HG02642 (cell line): ENCODE measurements around the gene ALKBH5.
A peak's percentile ranks its signal among the peaks of the same experiment; 100 is the strongest.

Experiments used
- ATAC-seq: cut with Tn5 transposase; IDR thresholded peaks from one replicate; pipeline ENCODE4 v1.9.1; 2021; ENCODE audit warnings: mild to moderate bottlenecking; ENCODE audit not compliant: unreplicated experiment, poor library complexity

ALKBH5 gene

GRCh38 chr17:18256776-18257175 lies 73.1 kb downstream of the ALKBH5 start:
- no peak for ATAC-seq

DNA sequence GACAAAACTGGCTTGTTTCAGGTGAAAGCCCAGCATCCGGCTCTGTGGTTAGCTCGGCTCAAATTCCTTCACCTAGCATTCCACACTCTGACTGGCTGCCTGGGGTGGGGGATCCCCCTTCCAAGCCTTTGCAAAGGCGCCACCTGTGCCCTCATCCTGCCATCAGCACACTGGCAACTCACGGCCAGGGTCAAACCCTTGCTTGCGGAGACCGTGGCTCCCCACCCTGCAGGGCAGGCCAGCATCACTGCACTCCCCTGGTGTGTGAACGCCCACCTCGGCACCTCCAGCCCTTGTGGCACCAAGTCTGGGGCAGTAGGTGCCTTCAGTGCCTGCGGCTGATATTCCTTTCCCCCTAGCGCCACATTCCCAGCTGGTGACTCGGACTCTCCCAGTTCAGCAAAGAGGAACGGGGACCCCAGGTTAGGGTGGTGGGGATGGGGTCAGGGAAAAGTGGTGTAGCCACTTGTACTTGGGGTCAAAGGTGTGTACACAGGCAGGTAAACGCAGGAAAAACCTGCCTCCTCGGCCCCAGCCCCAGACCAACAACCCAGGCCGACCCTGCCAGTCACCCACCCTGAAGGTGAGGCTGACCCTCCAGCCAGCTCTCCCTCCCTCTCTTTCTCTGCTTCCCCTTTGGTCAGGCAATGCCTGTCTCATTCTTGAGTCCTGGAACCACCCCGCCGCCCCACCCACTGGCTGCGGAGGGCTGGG lies 73.8 kb downstream of the ALKBH5 start:
- ATAC-seq, result peak; percentile 4

DNA sequence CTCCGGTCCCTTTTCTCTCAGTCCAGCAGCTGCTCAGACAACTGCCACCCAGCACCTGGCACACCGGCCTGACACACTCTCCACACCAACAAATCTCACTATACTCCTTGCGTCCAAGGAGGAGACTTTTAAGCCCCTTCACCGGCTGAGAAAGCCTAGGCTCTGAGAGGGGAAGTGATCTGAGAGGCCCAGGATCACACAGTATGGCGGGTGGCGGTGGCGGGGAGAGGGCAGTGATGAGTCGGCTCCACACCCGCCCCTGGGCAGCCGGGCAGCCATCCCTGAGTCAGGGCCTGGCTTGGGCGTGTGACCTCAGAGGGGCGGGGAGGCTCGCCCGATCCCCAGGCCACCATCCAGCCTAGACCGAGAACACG lies 74.3 kb downstream of the ALKBH5 start:
- peak; percentile 22 for ATAC-seq

- peak; percentile 31 for ATAC-seq
These were observed 74.9 kb downstream of the ALKBH5 start, which contains the start of gene FLII for GRCh38 chr17:18258356-18259038. Gene FLII, minus strand, starts transcription at chr17:18258738. Its CDS starts 48 bp downstream, at chr17:18258690.
